WTC11 (cell line): ENCODE measurements around the gene MED27. TPM values are rescaled to one million over a fixed set of nuclear protein-coding genes. Genes with fewer than 3 reads are reported as not detected.

Source experiments
- ATAC-seq: fragments of 200-7000 bp; cut with Tn5 transposase; 2 replicates; pipeline ENCODE4 v1.10.0; 2021; ENCODE audit warnings: mild to moderate bottlenecking, moderate library complexity
- CTCF ChIA-PET: fragments of 300-600 bp; sonication (Branson Sonifier 250); formaldehyde crosslinking; loops from one replicate; lab custom pipeline; 2021; ENCODE audit warnings: antibody characterized with exemption; lab: Charles Lee
- POLR2A ChIA-PET: fragments of 350-600 bp; sonication (Branson Sonifier 250); formaldehyde crosslinking; loops from one replicate; lab custom pipeline; 2021; ENCODE audit warnings: antibody characterized with exemption; lab: Charles Lee
- DNase-seq: peaks from one replicate; pipeline ENCODE4 v3.0.0; 2021; ENCODE audit warnings: low spot score
- H3K27ac Mint-ChIP-seq: 2 replicates; pipeline ENCODE4 v1.8.0; 2021; ENCODE audit warnings: mixed read lengths
- H3K27me3 Mint-ChIP-seq: 2 replicates; pipeline ENCODE4 v1.8.0; 2021; ENCODE audit warnings: low read depth, mild to moderate bottlenecking, moderate library complexity, mixed read lengths
- H3K36me3 Mint-ChIP-seq: 2 replicates; pipeline ENCODE4 v1.8.0; 2021; ENCODE audit warnings: mixed read lengths
- H3K4me1 Mint-ChIP-seq: 2 replicates; pipeline ENCODE4 v1.8.0; 2022; ENCODE audit warnings: mixed read lengths
- H3K4me3 Mint-ChIP-seq: 2 replicates; pipeline ENCODE4 v1.8.0; 2021; ENCODE audit warnings: mild to moderate bottlenecking, moderate library complexity, mixed read lengths
- H3K9me3 Mint-ChIP-seq: 2 replicates; pipeline ENCODE4 v1.8.0; 2021; ENCODE audit warnings: mixed read lengths
- AR ChIP-seq: fragments of 250-450 bp; sonication (Bioruptor Pico); IDR thresholded peaks from 2 replicates; pipeline ENCODE4 v1.9.0; 2021; ENCODE audit warnings: mild to moderate bottlenecking
- CREM ChIP-seq: sonication (generic); formaldehyde crosslinking; IDR thresholded peaks from 2 replicates; pipeline ENCODE4 v1.8.1; 2022; ENCODE audit warnings: mild to moderate bottlenecking, missing genetic modification reagents, moderate library complexity
- ELF4 ChIP-seq: sonication (generic); formaldehyde crosslinking; IDR thresholded peaks from 2 replicates; pipeline ENCODE4 v1.8.1; 2022; ENCODE audit warnings: low read depth, mild to moderate bottlenecking, moderate library complexity, missing genetic modification reagents
- IRF1 ChIP-seq: sonication (generic); formaldehyde crosslinking; IDR thresholded peaks from 2 replicates; pipeline ENCODE4 v1.8.0; 2023; ENCODE audit warnings: missing genetic modification reagents
- JUN ChIP-seq: sonication (generic); formaldehyde crosslinking; IDR thresholded peaks from 2 replicates; pipeline ENCODE4 v1.8.0; 2023; ENCODE audit warnings: mild to moderate bottlenecking, missing genetic modification reagents
- KAT7 ChIP-seq: sonication (generic); formaldehyde crosslinking; IDR thresholded peaks from 2 replicates; pipeline ENCODE4 v1.8.1; 2023; ENCODE audit warnings: missing genetic modification reagents, mild to moderate bottlenecking, borderline replicate concordance
- MLX ChIP-seq: sonication (generic); formaldehyde crosslinking; IDR thresholded peaks from 2 replicates; pipeline ENCODE4 v1.8.1; 2023; ENCODE audit warnings: mild to moderate bottlenecking, missing genetic modification reagents, moderate library complexity
- NR1H2 ChIP-seq: sonication (generic); formaldehyde crosslinking; IDR thresholded peaks from 2 replicates; pipeline ENCODE4 v1.9.0; 2021; ENCODE audit warnings: mild to moderate bottlenecking, moderate library complexity, missing genetic modification reagents
- NR3C1 ChIP-seq: sonication (generic); formaldehyde crosslinking; conservative IDR thresholded peaks from 2 replicates; pipeline ENCODE4 v1.8.1; 2023; ENCODE audit warnings: low read depth, mild to moderate bottlenecking, missing genetic modification reagents
- OVOL2 ChIP-seq: fragments of 250-450 bp; sonication (Bioruptor Pico); IDR thresholded peaks from 2 replicates; pipeline ENCODE4 v1.9.0; 2021; ENCODE audit warnings: mild to moderate bottlenecking, borderline replicate concordance
- SMAD4 ChIP-seq: sonication (generic); formaldehyde crosslinking; IDR thresholded peaks from 2 replicates; pipeline ENCODE4 v1.8.0; 2022; ENCODE audit warnings: mild to moderate bottlenecking, missing genetic modification reagents
- SP1 ChIP-seq: sonication (generic); formaldehyde crosslinking; conservative IDR thresholded peaks from 2 replicates; pipeline ENCODE4 v1.8.1; 2022; ENCODE audit warnings: missing genetic modification reagents
- TEAD1 ChIP-seq: sonication (generic); formaldehyde crosslinking; IDR thresholded peaks from 2 replicates; pipeline ENCODE4 v1.8.0; 2022; ENCODE audit warnings: mild to moderate bottlenecking, missing genetic modification reagents
- USF2 ChIP-seq: sonication (generic); formaldehyde crosslinking; IDR thresholded peaks from 2 replicates; pipeline ENCODE4 v1.8.1; 2023; ENCODE audit warnings: mild to moderate bottlenecking, missing genetic modification reagents, moderate library complexity
- ZNF138 ChIP-seq: sonication (generic); formaldehyde crosslinking; conservative IDR thresholded peaks from 2 replicates; pipeline ENCODE4 v1.8.1; 2022; ENCODE audit warnings: mild to moderate bottlenecking, moderate library complexity, missing genetic modification reagents
- ZNF219 ChIP-seq: sonication (generic); formaldehyde crosslinking; IDR thresholded peaks from 2 replicates; pipeline ENCODE4 v1.8.0; 2023; ENCODE audit warnings: missing genetic modification reagents, mild to moderate bottlenecking, borderline replicate concordance
- ZNF317 ChIP-seq: sonication (generic); formaldehyde crosslinking; IDR thresholded peaks from 2 replicates; pipeline ENCODE4 v1.8.1; 2023; ENCODE audit warnings: low read depth, mild to moderate bottlenecking, moderate library complexity, missing genetic modification reagents, borderline replicate concordance
- ZNF423 ChIP-seq: fragments of 250-450 bp; sonication (Bioruptor Pico); IDR thresholded peaks from 2 replicates; pipeline ENCODE4 v2.1.2; 2022; ENCODE audit warnings: mild to moderate bottlenecking, moderate library complexity
- ZNF671 ChIP-seq: fragments of 250-450 bp; sonication (Bioruptor Pico); IDR thresholded peaks from 2 replicates; pipeline ENCODE4 v1.8.0; 2021; ENCODE audit warnings: mild to moderate bottlenecking
- total RNA-seq: library from RNA; stranded (reverse); gene quantifications from 3 replicates; pipeline ENCODE4 v1.2.3, GENCODE V29; 2021
- TF ChIP-seq, protein P1 (sequence below): sonication (generic); formaldehyde crosslinking; IDR thresholded peaks from 2 replicates; pipeline ENCODE4 v1.8.1; 2022; ENCODE audit warnings: low read depth, missing genetic modification reagents, borderline replicate concordance

The MED27 gene
- total RNA-seq, 1 experiment from 2014 or later: 27.9 TPM

GRCh38 chr9:132063281-132063680 is 16.4 kb downstream of the MED27 start:
- H3K27ac Mint-ChIP-seq: no peak overlapping the region
- H3K9me3 Mint-ChIP-seq: peaks cover 11% of the 10 kb centered on the region
- peaks cover 18% of the 10 kb centered on the region for H3K36me3 Mint-ChIP-seq
- ChIA-PET CTCF (interaction anchor here (2.0 to 2.2 kb wide), 2 partner anchors 106 to 173 kb away, joined by 5 to 7 read pairs; no protein-coding TSS in a partner anchor), POLR2A (no interaction called here)
- DNase-seq: no peak
- peaks cover 15% of the 10 kb centered on the region for H3K4me1 Mint-ChIP-seq
- no peak overlapping the region for H3K4me3 Mint-ChIP-seq
- H3K27me3 Mint-ChIP-seq: no peaks in the 10 kb centered on the region
- no peak for TF ChIP-seq CREM (CRISPR knock-in tag)
- TF ChIP-seq ZNF317 (CRISPR knock-in tag): no peak
- TF ChIP-seq, all 79 proteins: peak for 0
- no peak for ATAC-seq

DNA sequence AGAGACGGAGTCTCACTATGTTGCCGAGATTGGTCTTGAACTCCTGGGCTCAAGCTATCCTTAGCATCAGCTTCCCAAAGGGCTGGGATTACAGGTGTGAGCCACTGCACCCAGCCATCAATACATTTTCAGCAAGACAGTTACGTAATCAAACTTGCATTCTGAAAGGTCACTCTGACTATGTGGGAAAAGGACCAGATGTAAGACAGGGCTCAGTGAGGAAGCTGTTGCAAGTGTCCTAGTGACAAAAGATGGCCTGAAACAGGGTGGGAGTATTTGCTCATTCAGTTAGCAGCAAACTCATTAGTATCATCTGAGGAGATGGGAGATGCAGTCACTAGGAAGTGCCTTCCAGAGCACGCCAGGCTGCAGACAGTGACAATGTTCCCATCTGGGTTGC is 16.9 kb downstream of the MED27 start:
- TF ChIP-seq, protein P1, sequence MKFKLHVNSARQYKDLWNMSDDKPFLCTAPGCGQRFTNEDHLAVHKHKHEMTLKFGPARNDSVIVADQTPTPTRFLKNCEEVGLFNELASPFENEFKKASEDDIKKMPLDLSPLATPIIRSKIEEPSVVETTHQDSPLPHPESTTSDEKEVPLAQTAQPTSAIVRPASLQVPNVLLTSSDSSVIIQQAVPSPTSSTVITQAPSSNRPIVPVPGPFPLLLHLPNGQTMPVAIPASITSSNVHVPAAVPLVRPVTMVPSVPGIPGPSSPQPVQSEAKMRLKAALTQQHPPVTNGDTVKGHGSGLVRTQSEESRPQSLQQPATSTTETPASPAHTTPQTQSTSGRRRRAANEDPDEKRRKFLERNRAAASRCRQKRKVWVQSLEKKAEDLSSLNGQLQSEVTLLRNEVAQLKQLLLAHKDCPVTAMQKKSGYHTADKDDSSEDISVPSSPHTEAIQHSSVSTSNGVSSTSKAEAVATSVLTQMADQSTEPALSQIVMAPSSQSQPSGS: no peak
- TF ChIP-seq IRF1 (CRISPR knock-in tag) (no peak), NR1H2 (CRISPR knock-in tag) (no peak), SP1 (CRISPR knock-in tag) (no peak), TEAD1 (CRISPR knock-in tag) (no peak), ZNF671 (no peak), NR3C1 (CRISPR knock-in tag) (no peak), ZNF423 (CRISPR knock-in tag) (no peak)
- peaks cover 15% of the 10 kb centered on the region for H3K4me1 Mint-ChIP-seq
- ChIA-PET CTCF (interaction anchor here (0.6 to 2.2 kb wide), 3 partner anchors 107 to 683 kb away, joined by 3 to 7 read pairs (median 5); no protein-coding TSS in a partner anchor), POLR2A (no interaction called here)
- no peak overlapping the region for H3K27ac Mint-ChIP-seq
- H3K36me3 Mint-ChIP-seq: peaks cover 22% of the 10 kb centered on the region
- H3K4me3 Mint-ChIP-seq: no peak overlapping the region
- H3K9me3 Mint-ChIP-seq: peaks cover 15% of the 10 kb centered on the region
- ATAC-seq (no peak), DNase-seq (no peak)
- no peaks in the 10 kb centered on the region for H3K27me3 Mint-ChIP-seq

DNA sequence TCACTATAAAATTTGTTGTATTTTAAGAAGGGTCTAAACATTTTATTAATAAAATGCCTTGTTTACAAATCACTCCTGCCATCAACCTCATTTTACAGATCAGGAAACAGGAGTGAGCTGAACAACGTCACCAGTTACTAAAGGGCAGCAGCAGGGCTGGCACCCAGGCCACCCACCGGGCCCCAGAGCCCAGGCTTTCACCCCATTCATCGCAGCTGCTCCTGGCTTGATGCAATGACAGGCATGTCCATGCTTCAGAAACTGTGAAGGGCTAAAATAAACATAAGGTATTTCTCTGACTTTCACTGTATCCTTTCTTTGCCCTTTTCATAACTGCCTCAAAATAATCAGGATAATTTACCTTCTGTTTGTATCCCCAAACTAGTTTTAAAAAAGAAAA is 18.1 kb downstream of the MED27 start:
- TF ChIP-seq TEAD1 (CRISPR knock-in tag) (no peak), ZNF219 (no peak), NR1H2 (CRISPR knock-in tag) (no peak), SP1 (CRISPR knock-in tag) (no peak), OVOL2 (CRISPR knock-in tag) (no peak), USF2 (CRISPR knock-in tag) (no peak), JUN (CRISPR knock-in tag) (no peak), AR (CRISPR knock-in tag) (no peak), ELF4 (CRISPR knock-in tag) (no peak), SMAD4 (CRISPR knock-in tag) (no peak), MLX (CRISPR knock-in tag) (no peak), KAT7 (CRISPR knock-in tag) (no peak), ZNF138 (no peak)
- TF ChIP-seq, all 79 proteins: peak for 0
- Mint-ChIP-seq H3K27me3 (no peaks in the 10 kb centered on the region), H3K9me3 (peaks cover 15% of the 10 kb centered on the region), H3K4me3 (no peak overlapping the region), H3K36me3 (peaks cover 22% of the 10 kb centered on the region), H3K4me1 (peaks cover 9% of the 10 kb centered on the region; the same call in 1 of the 2 replicates), H3K27ac (no peak overlapping the region)
- ChIA-PET POLR2A (no interaction called here), CTCF (interaction anchor here (1.8 kb wide), 1 partner anchor 175 kb away, joined by 4 read pairs; no protein-coding TSS in a partner anchor)
- ATAC-seq (no peak), DNase-seq (no peak)
